ENCODE measurements around the gene CREBZF. TPM values are rescaled to one million over a fixed set of nuclear protein-coding genes. Genes with fewer than 3 reads are reported as not detected.
A peak's percentile ranks its signal among the peaks of the same experiment; 100 is the strongest.

The CREBZF gene
- total RNA-seq, 1 donor from 2014 or later, result 31.0 TPM

DNA sequence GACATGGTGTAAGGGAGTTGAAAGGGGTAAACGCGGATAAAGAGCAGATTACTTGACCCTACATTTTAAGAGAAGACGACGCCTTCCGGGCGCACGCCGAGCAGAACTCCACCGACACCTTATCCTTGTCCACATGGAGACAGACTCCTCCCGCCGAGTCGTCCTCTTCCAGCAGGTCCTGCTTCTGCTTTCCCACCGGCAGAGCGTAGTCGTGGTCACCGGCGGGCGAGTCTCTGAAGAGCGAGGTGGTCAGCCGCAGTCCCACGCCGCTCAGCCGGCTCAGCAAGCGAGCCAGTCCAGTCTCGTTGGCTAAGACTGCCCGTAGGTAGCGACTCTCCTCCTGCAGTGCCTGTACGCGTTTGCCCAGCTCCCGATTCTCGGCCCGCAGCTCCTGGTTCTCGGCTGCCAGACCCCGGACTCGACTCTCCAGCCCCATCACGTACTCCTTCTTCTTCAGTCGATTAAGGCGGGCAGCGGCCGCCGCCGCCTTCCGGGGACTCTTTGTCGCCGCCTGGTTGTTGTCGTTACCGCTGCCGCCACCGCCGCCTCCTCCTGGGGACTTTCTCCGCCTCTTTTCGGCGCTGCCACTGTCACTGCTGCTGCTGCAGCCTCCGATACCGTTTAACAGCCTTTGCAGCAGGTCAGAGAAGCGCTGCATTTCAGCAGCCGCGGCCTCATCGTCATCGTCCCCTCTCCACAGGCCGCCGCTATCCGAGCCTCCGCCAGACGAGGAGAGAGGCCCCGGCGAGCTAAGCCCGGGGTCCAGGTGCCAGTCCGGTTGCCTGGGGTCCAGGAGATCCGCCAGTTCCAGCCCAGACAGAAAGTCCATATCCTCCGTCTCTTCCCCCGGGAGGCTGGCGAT is 945 bp downstream of the CREBZF start:
- no peak for FAIRE-seq
- H3K27ac Mint-ChIP-seq (ENCODE audit: unreplicated experiment), result peak overlapping the region; percentile 97
- H3K79me2 ChIP-seq (ENCODE audit: insufficient read depth, low read length), result peaks cover 59% of the 10 kb centered on the region

GRCh38 chr11:85663080-85663752 is 1.7 kb downstream of the CREBZF start:
- Histone ChIP-seq H3K79me2 (ENCODE audit: insufficient read depth, low read length) (peaks cover 67% of the 10 kb centered on the region), H3K9me3 (ENCODE audit: insufficient read depth, low read depth, low read length) (no peaks in the 10 kb centered on the region), H4K20me1 (ENCODE audit: insufficient read depth, low read length) (peaks cover 58% of the 10 kb centered on the region), H3K4me2 (ENCODE audit: low read length) (peak overlapping the region; percentile 98), H3K9ac (ENCODE audit: low read length) (peak overlapping the region; percentile 97), H3K27me3 (ENCODE audit: insufficient read depth, low read length) (no peaks in the 10 kb centered on the region), H2AFZ (ENCODE audit: low read depth, low read length) (no peak overlapping the region), H3K4me1 (ENCODE audit: insufficient read depth, low read length) (peaks cover 20% of the 10 kb centered on the region), H3K4me3 (ENCODE audit: insufficient read depth, low read depth, low read length) (peak overlapping the region; percentile 95), H3K36me3 (ENCODE audit: insufficient read depth, low read length) (peaks cover 14% of the 10 kb centered on the region), H3K27ac (ENCODE audit: low read depth, low read length) (peak overlapping the region; percentile 98)
- H3K9me3 Mint-ChIP-seq (ENCODE audit: unreplicated experiment), result no peaks in the 10 kb centered on the region
- peak overlapping the region; percentile 99 for H3K4me3 Mint-ChIP-seq (ENCODE audit: unreplicated experiment)
- peak overlapping the region; percentile 97 for H3K27ac Mint-ChIP-seq (ENCODE audit: unreplicated experiment)
- no peak for FAIRE-seq
- H3K36me3 Mint-ChIP-seq (ENCODE audit: low read depth, unreplicated experiment), result peaks cover 8% of the 10 kb centered on the region
- H3K27me3 Mint-ChIP-seq (ENCODE audit: low read depth, unreplicated experiment), result no peaks in the 10 kb centered on the region
- peaks cover 24% of the 10 kb centered on the region for H3K4me1 Mint-ChIP-seq (ENCODE audit: low read depth, unreplicated experiment)
- TF ChIP-seq EZH2 (IDR thresholded peaks at IDR 0.05; ENCODE audit: insufficient read depth, low read length) (no peak), CTCF (IDR thresholded peaks at IDR 0.05; ENCODE audit: insufficient read depth, low read depth, low read length) (no peak)
- DNase-seq (ENCODE audit: low read depth), result no peak

More for the DNA sequence above, 945 bp downstream of the CREBZF start:
- Histone ChIP-seq H4K20me1 (ENCODE audit: insufficient read depth, low read length) (peaks cover 52% of the 10 kb centered on the region), H3K27me3 (ENCODE audit: insufficient read depth, low read length) (no peaks in the 10 kb centered on the region), H3K36me3 (ENCODE audit: insufficient read depth, low read length) (peaks cover 11% of the 10 kb centered on the region), H3K4me2 (ENCODE audit: low read length) (peak overlapping the region; percentile 98), H3K4me1 (ENCODE audit: insufficient read depth, low read length) (peaks cover 20% of the 10 kb centered on the region), H3K4me3 (ENCODE audit: insufficient read depth, low read depth, low read length) (peak overlapping the region; percentile 95), H2AFZ (ENCODE audit: low read depth, low read length) (no peak overlapping the region), H3K9ac (ENCODE audit: low read length) (peak overlapping the region; percentile 97), H3K27ac (ENCODE audit: low read depth, low read length) (peak overlapping the region; percentile 98), H3K9me3 (ENCODE audit: insufficient read depth, low read depth, low read length) (no peaks in the 10 kb centered on the region)
- Mint-ChIP-seq H3K9me3 (ENCODE audit: unreplicated experiment) (no peaks in the 10 kb centered on the region), H3K4me3 (ENCODE audit: unreplicated experiment) (peak overlapping the region; percentile 99), H3K36me3 (ENCODE audit: low read depth, unreplicated experiment) (peaks cover 8% of the 10 kb centered on the region), H3K27me3 (ENCODE audit: low read depth, unreplicated experiment) (no peaks in the 10 kb centered on the region), H3K4me1 (ENCODE audit: low read depth, unreplicated experiment) (peaks cover 21% of the 10 kb centered on the region)
- DNase-seq (ENCODE audit: low read depth), result peak; percentile 29
- TF ChIP-seq EZH2 (IDR thresholded peaks at IDR 0.05; ENCODE audit: insufficient read depth, low read length) (no peak), CTCF (IDR thresholded peaks at IDR 0.05; ENCODE audit: insufficient read depth, low read depth, low read length) (peak; percentile 19)
